MM.1S (cell line): Measurements from ENCODE around the gene TAC4.

Experiments
- DNase-seq: peaks from one replicate; pipeline ENCODE4 v3.0.0-alpha.2; 2015
- H2AFZ ChIP-seq: fragments of 300-600 bp; sonication (generic); 2 replicates; pipeline ENCODE4 v1.6.0; 2016; ENCODE audit warnings: antibody characterized with exemption, low read length
- H3F3A ChIP-seq: fragments of 300-600 bp; sonication (generic); 2 replicates; pipeline ENCODE4 v1.6.1; 2016; ENCODE audit warnings: mild to moderate bottlenecking, antibody characterized with exemption, low read length, moderate library complexity, mixed read lengths; ENCODE audit not compliant: insufficient read depth
- H3K27ac ChIP-seq: fragments of 300-600 bp; sonication (generic); 2 replicates; pipeline ENCODE4 v1.5.1; 2016; ENCODE audit warnings: mild to moderate bottlenecking, low read length
- H3K27me3 ChIP-seq: fragments of 300-600 bp; sonication (generic); replicated peaks from 2 replicates; pipeline ENCODE4 v1.6.0; 2016; ENCODE audit warnings: low read length; ENCODE audit not compliant: insufficient read depth
- H3K36me3 ChIP-seq: fragments of 300-600 bp; sonication (generic); replicated peaks from 2 replicates; pipeline ENCODE4 v1.6.1; 2016; ENCODE audit warnings: mild to moderate bottlenecking, low read length, mixed read lengths; ENCODE audit not compliant: insufficient read depth
- H3K4me1 ChIP-seq: fragments of 300-600 bp; sonication (generic); 2 replicates; pipeline ENCODE4 v1.6.1; 2016; ENCODE audit warnings: low read length, mixed read lengths
- H3K4me2 ChIP-seq: fragments of 300-600 bp; sonication (generic); 2 replicates; pipeline ENCODE4 v1.6.0; 2016; ENCODE audit warnings: low read depth, low read length
- H3K4me3 ChIP-seq: fragments of 300-600 bp; sonication (generic); 2 replicates; pipeline ENCODE4 v1.5.1; 2016; ENCODE audit warnings: low read length, mixed read lengths
- H3K79me2 ChIP-seq: fragments of 300-600 bp; sonication (generic); 2 replicates; pipeline ENCODE4 v1.6.1; 2016; ENCODE audit warnings: mixed run types, low read length, mixed read lengths
- H3K9ac ChIP-seq: fragments of 300-600 bp; sonication (generic); 2 replicates; pipeline ENCODE4 v1.6.1; 2016; ENCODE audit warnings: low read length, mixed read lengths
- H3K9me2 ChIP-seq: fragments of 300-600 bp; sonication (generic); replicated peaks from 2 replicates; pipeline ENCODE4 v1.6.1; 2016; ENCODE audit warnings: mild to moderate bottlenecking, low read length, mixed read lengths; ENCODE audit not compliant: insufficient read depth
- H3K9me3 ChIP-seq: fragments of 300-600 bp; sonication (generic); replicated peaks from 2 replicates; pipeline ENCODE4 v1.6.1; 2016; ENCODE audit warnings: mild to moderate bottlenecking, low read length, mixed read lengths; ENCODE audit not compliant: insufficient read depth
- H4K20me1 ChIP-seq: fragments of 300-600 bp; sonication (generic); 2 replicates; pipeline ENCODE4 v1.6.1; 2016; ENCODE audit warnings: mild to moderate bottlenecking, low read length, moderate library complexity, mixed read lengths; ENCODE audit not compliant: insufficient read depth
- EZH2 ChIP-seq: fragments of 300-600 bp; sonication (generic); optimal IDR thresholded peaks from 2 replicates; pipeline ENCODE3; 2017; ENCODE audit warnings: low read depth, mild to moderate bottlenecking, antibody characterized with exemption, low read length, mixed read lengths
- EZH2phosphoT487 ChIP-seq: fragments of 300-600 bp; sonication (generic); IDR thresholded peaks from 2 replicates; pipeline ENCODE4 v1.6.1; 2018; ENCODE audit warnings: antibody characterized with exemption, low read length
- TF ChIP-seq, protein P1 (sequence below): fragments of 300-600 bp; sonication (generic); IDR thresholded peaks from 2 replicates; pipeline ENCODE4 v1.5.1; 2016; ENCODE audit warnings: antibody characterized with exemption, low read length, mixed read lengths

Gene TAC4

DNA sequence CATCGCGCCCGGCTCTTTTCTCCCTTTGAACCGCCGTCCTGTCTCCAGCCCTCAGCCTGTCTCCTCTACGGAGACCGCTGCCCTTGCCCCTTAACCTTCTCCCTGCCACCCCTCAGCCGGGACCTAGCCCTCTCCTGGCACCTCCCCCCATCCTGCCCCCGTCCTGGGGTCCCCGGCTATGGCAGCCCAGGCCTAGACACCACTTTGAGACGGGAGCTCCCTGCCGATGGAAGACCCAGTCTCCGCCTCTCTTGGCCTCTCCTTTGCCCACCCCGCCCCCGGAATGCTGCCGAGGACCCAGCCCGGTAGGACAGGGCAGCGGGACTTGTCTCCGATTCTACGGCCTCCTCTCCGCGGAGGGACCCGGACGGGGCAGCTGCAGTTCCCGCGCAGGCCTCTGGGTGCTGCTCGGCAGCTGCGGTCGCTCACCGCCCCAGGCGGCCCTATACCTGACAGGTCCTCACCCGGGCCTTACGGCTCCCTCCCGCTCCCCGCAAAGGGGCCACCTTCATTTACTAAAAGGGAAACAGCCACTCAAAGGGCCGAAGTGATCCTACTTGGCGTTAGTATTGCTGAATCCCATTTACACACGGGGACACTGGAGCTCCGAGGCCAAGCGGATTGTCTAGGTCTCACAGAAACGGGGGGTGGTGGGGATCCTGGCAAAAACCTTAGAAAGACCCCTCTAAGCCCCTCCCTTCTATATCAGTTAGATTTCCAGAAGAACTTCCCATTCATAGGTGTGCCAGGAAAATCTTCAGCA lies 32.6 kb upstream of the TAC4 start:
- Histone ChIP-seq H4K20me1 (no peaks in the 10 kb centered on the region), H3K9me3 (no peaks in the 10 kb centered on the region), H3K27ac (no peak overlapping the region), H3K79me2 (no peaks in the 10 kb centered on the region), H3K4me2 (peak overlapping the region; percentile 68), H2AFZ (peak overlapping the region; percentile 39; the same call in 1 of the 2 replicates), H3F3A (no peaks in the 10 kb centered on the region), H3K4me1 (peaks cover 3% of the 10 kb centered on the region; the same call in 1 of the 2 replicates), H3K4me3 (0 out of 2 replicates have a peak overlapping the region, but pooled peaks have one; percentile 33), H3K36me3 (no peaks in the 10 kb centered on the region), H3K9me2 (no peaks in the 10 kb centered on the region), H3K27me3 (peaks cover 85% of the 10 kb centered on the region), H3K9ac (no peak overlapping the region)
- no peak for TF ChIP-seq EZH2
- TF ChIP-seq, protein P1, sequence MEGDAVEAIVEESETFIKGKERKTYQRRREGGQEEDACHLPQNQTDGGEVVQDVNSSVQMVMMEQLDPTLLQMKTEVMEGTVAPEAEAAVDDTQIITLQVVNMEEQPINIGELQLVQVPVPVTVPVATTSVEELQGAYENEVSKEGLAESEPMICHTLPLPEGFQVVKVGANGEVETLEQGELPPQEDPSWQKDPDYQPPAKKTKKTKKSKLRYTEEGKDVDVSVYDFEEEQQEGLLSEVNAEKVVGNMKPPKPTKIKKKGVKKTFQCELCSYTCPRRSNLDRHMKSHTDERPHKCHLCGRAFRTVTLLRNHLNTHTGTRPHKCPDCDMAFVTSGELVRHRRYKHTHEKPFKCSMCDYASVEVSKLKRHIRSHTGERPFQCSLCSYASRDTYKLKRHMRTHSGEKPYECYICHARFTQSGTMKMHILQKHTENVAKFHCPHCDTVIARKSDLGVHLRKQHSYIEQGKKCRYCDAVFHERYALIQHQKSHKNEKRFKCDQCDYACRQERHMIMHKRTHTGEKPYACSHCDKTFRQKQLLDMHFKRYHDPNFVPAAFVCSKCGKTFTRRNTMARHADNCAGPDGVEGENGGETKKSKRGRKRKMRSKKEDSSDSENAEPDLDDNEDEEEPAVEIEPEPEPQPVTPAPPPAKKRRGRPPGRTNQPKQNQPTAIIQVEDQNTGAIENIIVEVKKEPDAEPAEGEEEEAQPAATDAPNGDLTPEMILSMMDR = peak; percentile 92
- DNase-seq = peak; percentile 77

DNA sequence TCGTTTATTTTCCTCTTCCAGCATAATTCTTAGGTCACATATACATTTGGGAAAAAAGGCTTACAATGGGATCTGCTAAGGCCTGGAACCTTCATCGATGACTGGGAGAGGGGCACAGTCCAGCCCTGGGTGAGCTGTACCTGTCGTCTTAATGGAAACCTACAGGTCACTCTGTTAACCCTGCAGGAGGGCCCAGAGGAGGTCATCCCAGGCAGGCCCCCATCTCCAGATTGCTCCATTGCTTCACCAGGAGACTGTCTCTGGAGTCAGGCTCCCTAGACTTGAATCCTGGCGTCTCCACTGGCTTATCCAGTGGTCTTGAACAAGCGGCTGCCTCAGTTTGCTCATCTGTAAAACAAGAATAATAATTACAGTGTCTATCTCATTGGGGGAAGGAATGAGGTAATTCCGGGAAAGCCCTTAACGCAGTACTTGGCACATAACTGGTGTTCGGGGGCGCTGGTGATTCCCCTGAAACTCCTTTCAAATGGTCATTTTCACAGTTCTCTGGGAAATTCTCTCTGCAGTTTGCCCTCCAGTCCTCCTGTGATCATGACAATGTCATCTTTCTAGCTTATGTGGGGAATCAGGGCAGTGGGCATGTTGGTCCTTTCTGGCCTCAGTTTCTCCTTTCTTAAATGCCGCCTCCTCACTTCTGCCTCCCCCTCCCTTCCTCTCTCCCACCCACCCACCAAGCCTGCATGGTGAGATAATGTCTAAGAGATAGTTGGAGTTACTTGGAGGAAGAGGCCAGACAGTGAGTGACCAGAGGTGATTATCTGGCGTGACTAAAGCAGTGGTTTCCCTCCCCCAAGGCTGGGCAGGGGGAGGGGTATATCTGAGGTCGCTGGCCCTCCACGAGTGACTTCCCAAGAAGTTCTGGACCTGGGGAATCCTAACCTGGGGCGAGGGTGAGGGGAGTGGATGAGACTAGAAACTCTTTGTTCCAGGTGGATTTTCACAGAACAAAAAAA lies 31.3 kb upstream of the TAC4 start:
- Histone ChIP-seq H3K4me3 (no peak overlapping the region), H3F3A (no peaks in the 10 kb centered on the region), H3K4me2 (no peak overlapping the region), H3K9me3 (no peaks in the 10 kb centered on the region), H2AFZ (no peak overlapping the region), H3K27ac (no peak overlapping the region), H3K27me3 (peaks cover 83% of the 10 kb centered on the region), H3K9me2 (no peaks in the 10 kb centered on the region), H4K20me1 (no peaks in the 10 kb centered on the region), H3K4me1 (peaks cover 3% of the 10 kb centered on the region; the same call in 1 of the 2 replicates), H3K36me3 (no peaks in the 10 kb centered on the region), H3K9ac (no peak overlapping the region), H3K79me2 (no peaks in the 10 kb centered on the region)
- TF ChIP-seq EZH2phosphoT487 (no peak), EZH2 (no peak)
- TF ChIP-seq, protein P1 = no peak
- DNase-seq = no peak

DNA sequence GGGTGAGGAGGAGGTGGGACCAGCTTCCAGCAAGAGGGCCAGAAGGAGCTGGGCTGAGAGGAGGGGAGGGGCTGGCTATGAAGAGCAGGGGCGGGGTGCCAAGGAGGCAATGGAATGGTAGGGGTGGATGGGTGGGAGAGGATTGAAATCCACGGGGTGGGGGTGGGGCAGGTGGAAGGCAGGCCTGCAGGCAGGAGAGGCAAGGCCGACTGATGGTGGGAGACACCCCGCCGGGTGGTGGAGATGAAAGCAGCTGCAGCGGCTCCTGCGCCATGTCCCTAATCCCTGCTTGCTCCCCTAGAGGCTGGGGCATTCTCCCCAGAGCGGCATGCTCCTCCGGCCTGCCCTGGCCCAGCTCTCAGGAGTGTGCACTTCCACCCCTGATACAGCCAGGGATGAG lies 27.8 kb upstream of the TAC4 start:
- peaks cover 58% of the 10 kb centered on the region for H3K27me3 ChIP-seq
- H2AFZ ChIP-seq = no peak overlapping the region
- H3K79me2 ChIP-seq = no peaks in the 10 kb centered on the region
- H4K20me1 ChIP-seq = no peaks in the 10 kb centered on the region
- no peak overlapping the region for H3K4me3 ChIP-seq
- no peak overlapping the region for H3K9ac ChIP-seq
- no peak for TF ChIP-seq EZH2
- no peak for TF ChIP-seq EZH2phosphoT487
- TF ChIP-seq, protein P1 = no peak
- no peaks in the 10 kb centered on the region for H3F3A ChIP-seq
- H3K36me3 ChIP-seq = no peaks in the 10 kb centered on the region
- no peak overlapping the region for H3K4me2 ChIP-seq
- no peak for DNase-seq
- H3K4me1 ChIP-seq = peaks cover 3% of the 10 kb centered on the region; the same call in 1 of the 2 replicates
- no peaks in the 10 kb centered on the region for H3K9me3 ChIP-seq
- H3K27ac ChIP-seq = no peak overlapping the region
- no peaks in the 10 kb centered on the region for H3K9me2 ChIP-seq
